HepG2 (cell line): Measurements from ENCODE around the gene MAPRE3. TPM values are rescaled to one million over a fixed set of nuclear protein-coding genes. Genes with fewer than 3 reads are reported as not detected.

Experiments used
- ATAD3A ChIP-seq: sonication (generic); formaldehyde crosslinking; IDR thresholded peaks from 2 replicates; pipeline ENCODE4 v1.4.0; 2020; ENCODE audit warnings: missing genetic modification reagents
- CEBPB ChIP-seq: IDR thresholded peaks from 2 replicates; pipeline ENCODE4 v1.6.1; 2011; ENCODE audit warnings: low read depth, low read length, improper control_type of control experiment, borderline replicate concordance
- DPF2 ChIP-seq: sonication (generic); formaldehyde crosslinking; IDR thresholded peaks from 2 replicates; pipeline ENCODE4 v1.4.0; 2020; ENCODE audit warnings: mild to moderate bottlenecking, low read depth, missing genetic modification reagents, borderline replicate concordance
- ETS1 ChIP-seq: sonication (generic); formaldehyde crosslinking; IDR thresholded peaks from 2 replicates; pipeline ENCODE4 v1.4.0; 2020; ENCODE audit warnings: missing genetic modification reagents
- HNRNPH1 ChIP-seq: fragments of 200-400 bp; formaldehyde crosslinking; optimal IDR thresholded peaks from 2 replicates; pipeline ENCODE3; 2017; ENCODE audit warnings: mild to moderate bottlenecking, low read depth, low read length
- KDM5A ChIP-seq: fragments of 200-600 bp; sonication (generic); IDR thresholded peaks from 2 replicates; pipeline ENCODE4 v1.7.0; 2018; ENCODE audit warnings: antibody characterized with exemption, mild to moderate bottlenecking, low read length, borderline replicate concordance
- KMT2B ChIP-seq: IDR thresholded peaks from 2 replicates; pipeline ENCODE4 v1.6.1; 2016; ENCODE audit warnings: missing genetic modification reagents, missing compliant biosample characterization
- MEIS1 ChIP-seq: sonication (generic); formaldehyde crosslinking; IDR thresholded peaks from 2 replicates; pipeline ENCODE4 v1.9.0; 2021; ENCODE audit warnings: mild to moderate bottlenecking, missing genetic modification reagents, moderate library complexity, borderline replicate concordance
- NFE2L2 ChIP-seq: fragments of 150-350 bp; IDR thresholded peaks from 2 replicates; pipeline ENCODE4 v1.6.1; 2014; ENCODE audit warnings: low read length
- NFKBIZ ChIP-seq: IDR thresholded peaks from 2 replicates; pipeline ENCODE4 v1.6.1; 2018; ENCODE audit warnings: missing genetic modification reagents, missing compliant biosample characterization
- NR2C2 ChIP-seq: sonication (generic); formaldehyde crosslinking; IDR thresholded peaks from 2 replicates; pipeline ENCODE4 v1.4.0; 2020; ENCODE audit warnings: missing genetic modification reagents, mild to moderate bottlenecking, moderate library complexity, borderline replicate concordance
- PHF8 ChIP-seq: sonication (generic); formaldehyde crosslinking; IDR thresholded peaks from 2 replicates; pipeline ENCODE4 v1.5.0; 2020; ENCODE audit warnings: missing genetic modification reagents
- PRDM4 ChIP-seq: sonication (generic); formaldehyde crosslinking; IDR thresholded peaks from 2 replicates; pipeline ENCODE4 v1.9.0; 2021; ENCODE audit warnings: missing genetic modification reagents, borderline replicate concordance
- SATB2 ChIP-seq: sonication (generic); formaldehyde crosslinking; IDR thresholded peaks from 2 replicates; pipeline ENCODE4 v1.5.0; 2020; ENCODE audit warnings: missing genetic modification reagents
- SNRNP70 ChIP-seq: fragments of 200-400 bp; formaldehyde crosslinking; IDR thresholded peaks from 2 replicates; pipeline ENCODE4 v1.6.1; 2017; ENCODE audit warnings: mild to moderate bottlenecking, low read depth, low read length, moderate library complexity
- THAP11 ChIP-seq: IDR thresholded peaks from 2 replicates; pipeline ENCODE4 v1.6.1; 2016; ENCODE audit warnings: missing biosample characterization, missing genetic modification reagents
- ZMYM2 ChIP-seq: sonication (generic); formaldehyde crosslinking; IDR thresholded peaks from 2 replicates; pipeline ENCODE4 v1.8.0; 2022; ENCODE audit warnings: mild to moderate bottlenecking, missing genetic modification reagents
- ZNF24 ChIP-seq: fragments of 450-650 bp; IDR thresholded peaks from 2 replicates; pipeline ENCODE4 v1.6.1; 2017; ENCODE audit warnings: antibody characterized with exemption, mild to moderate bottlenecking
- ZNF512B ChIP-seq: sonication (generic); formaldehyde crosslinking; IDR thresholded peaks from 2 replicates; pipeline ENCODE4 v1.5.1; 2020; ENCODE audit warnings: missing genetic modification reagents, mild to moderate bottlenecking, borderline replicate concordance
- ZNF576 ChIP-seq: sonication (generic); formaldehyde crosslinking; IDR thresholded peaks from 2 replicates; pipeline ENCODE4 v1.4.0; 2020; ENCODE audit warnings: mild to moderate bottlenecking, missing genetic modification reagents
- ZNF674 ChIP-seq: sonication (generic); formaldehyde crosslinking; IDR thresholded peaks from 2 replicates; pipeline ENCODE4 v1.5.0; 2020; ENCODE audit warnings: low read depth, mild to moderate bottlenecking, missing genetic modification reagents
- ZNF891 ChIP-seq: sonication (generic); formaldehyde crosslinking; IDR thresholded peaks from 2 replicates; pipeline ENCODE4 v1.5.0; 2020; ENCODE audit warnings: mild to moderate bottlenecking, missing genetic modification reagents
- polyA plus RNA-seq, 8 experiments: library from polyadenylated mRNA; depleted of rRNA in 3 of 8; stranded (reverse) in 7 of 8; unstranded in 1 of 8; fragments of >200 nt; fragmentation: Illumina TruSeq in 4 of 8; extraction: Trizol in 4 of 8; gene quantifications; 2 replicates each; pipeline versions ENCODE4 v1.2.1 to v1.2.3, GENCODE V29; 2011 to 2016; ENCODE audit warnings: low read depth in 4 of 8, missing spikeins in 1 of 8, mixed read lengths in 1 of 8; ENCODE audit not compliant: insufficient read depth in 1 of 8
- total RNA-seq, 5 experiments: library from RNA; depleted of rRNA; stranded (reverse); fragments of >200 nt; fragmentation: Illumina TruSeq; extraction: Trizol; gene quantifications; 2 replicates each; pipeline ENCODE4 v1.2.3, GENCODE V29; 2016; ENCODE audit warnings: low read depth in 1 of 5

MAPRE3 gene
- total and polyA plus RNA-seq, 2 of the 13 experiments (the other 11 are each of a cell fraction or from before 2014, with no cell fraction given) = 0.31 to 0.91 TPM

GRCh38 chr2:27050996-27051901, 80.8 kb downstream of the MAPRE3 start, which contains the start of gene AGBL5 (continued):
- TF ChIP-seq PRDM4 (peak; percentile 89), NR2C2 (peak; percentile 50; the same call in 1 of the 2 replicates), HNRNPH1 (peak; percentile 63), KDM5A (peak; percentile 95; the same call in 1 of the 2 replicates), CEBPB (no peak), NFKBIZ (CRISPR knock-in tag) (peak; percentile 95), ATAD3A (no peak; the same call in 1 of the 2 replicates), SATB2 (0 out of 2 replicates have a peak, but pooled peaks have one; percentile 70), DPF2 (CRISPR knock-in tag) (no peak), ZNF674 (0 out of 2 replicates have a peak, but pooled peaks have one; percentile 33), NFE2L2 (no peak), ZMYM2 (peak; percentile 95), MEIS1 (CRISPR knock-in tag) (peak; percentile 95), ZNF576 (peak; percentile 46; the same call in 1 of the 2 replicates), ZNF512B (CRISPR knock-in tag) (no peak), ZNF891 (peak; percentile 99), ETS1 (CRISPR knock-in tag) (peak; percentile 90; the same call in 1 of the 2 replicates), KMT2B (CRISPR knock-in tag) (peak; percentile 79), SNRNP70 (no peak), PHF8 (CRISPR knock-in tag) (peak; percentile 77), THAP11 (CRISPR knock-in tag) (peak; percentile 90), ZNF24 (peak; percentile 99)
